NCI-H526 (cell line): ENCODE measurements around the gene GRM8.
A peak's percentile ranks its signal among the peaks of the same experiment; 100 is the strongest.
"Not testable (repeated sequence)": the region's sequence is repeated elsewhere in the genome, so short reads cannot be mapped to it uniquely, and the experiment has no call there.

ENCODE experiments used
- DNase-seq, 2 experiments: peaks; one replicate each; lab custom pipeline; 2025; lab: John Stamatoyannopoulos, UW

Gene GRM8

DNA sequence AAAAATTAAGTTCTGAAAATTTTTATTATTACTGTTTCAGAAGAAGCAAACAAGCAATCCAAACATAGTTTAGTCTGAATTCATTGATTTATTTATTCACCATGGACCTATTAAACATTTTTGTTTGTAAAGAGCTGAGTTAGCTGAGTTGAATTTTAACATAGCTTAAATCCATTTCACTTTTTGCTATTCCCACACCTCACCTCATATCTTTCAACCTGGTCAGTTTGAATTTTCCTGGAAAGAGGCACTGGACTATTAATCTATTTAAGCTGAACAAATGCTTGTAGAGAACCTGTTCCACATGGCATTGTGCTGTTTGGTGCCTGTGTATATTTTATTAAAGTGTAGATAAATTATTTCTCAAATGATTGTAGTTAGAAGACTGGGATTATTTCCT is 344.2 kb downstream of the GRM8 start:
- DNase-seq = not testable (repeated sequence)

GRCh38 chr7:126907657-126908056 is 345.1 kb downstream of the GRM8 start:
- not testable (repeated sequence) for DNase-seq

DNA sequence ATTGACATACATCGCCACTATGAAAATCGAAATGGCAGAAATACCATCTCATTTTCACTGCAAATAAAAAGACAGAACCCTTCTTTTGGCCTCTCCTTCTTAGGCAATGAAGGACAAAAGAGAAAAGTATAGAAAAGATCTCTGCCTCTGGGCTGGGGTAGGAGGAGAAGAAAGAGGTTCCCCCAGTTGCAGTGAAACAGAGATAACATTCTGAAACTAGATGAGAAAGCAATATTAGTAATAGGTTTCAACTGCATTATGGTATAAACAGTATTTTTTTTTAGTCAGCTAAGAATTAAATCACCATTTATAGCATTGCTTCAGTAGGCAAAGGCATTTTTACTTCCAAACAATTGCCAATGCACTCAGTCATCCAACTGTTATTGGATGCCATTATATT is 347.5 kb downstream of the GRM8 start:
- DNase-seq = not testable (repeated sequence)

DNA sequence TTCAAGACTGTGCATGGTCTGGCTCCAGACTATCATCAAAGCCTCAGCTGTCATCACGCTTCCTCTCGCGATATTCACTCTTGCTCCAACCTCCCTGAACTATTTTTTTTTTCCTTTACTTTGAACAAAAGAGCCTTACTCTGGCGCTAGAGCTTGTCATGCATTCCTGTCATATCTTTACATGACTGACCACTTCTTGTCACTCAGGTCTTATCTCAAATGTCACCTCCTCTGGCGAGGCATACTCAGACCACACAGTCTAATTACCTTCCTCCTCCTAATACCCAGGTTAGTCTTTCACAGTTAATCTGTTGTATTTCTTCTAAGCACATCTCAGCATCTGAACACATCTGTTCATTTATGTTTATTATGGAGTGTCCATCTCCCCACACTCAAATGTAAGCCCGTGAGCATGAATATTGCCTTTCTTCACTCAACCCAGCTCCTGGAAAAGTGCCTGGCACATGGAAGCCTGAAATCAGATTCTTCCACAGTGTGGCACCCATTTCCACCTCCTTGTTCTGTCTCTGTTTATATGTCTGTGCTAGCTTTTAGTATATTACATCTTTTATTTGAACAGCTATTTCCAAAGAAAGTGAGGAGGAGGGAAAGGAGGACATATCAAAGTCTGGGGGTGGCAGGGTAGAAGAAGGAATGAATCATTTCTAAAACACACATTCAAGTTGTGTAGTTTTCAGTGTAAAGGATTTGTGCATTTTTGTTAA is 351.5 kb downstream of the GRM8 start:
- not testable (repeated sequence) for DNase-seq

- not testable (repeated sequence) for DNase-seq
Measured at GRCh38 chr7:126887980-126888379, 364.8 kb downstream of the GRM8 start.

DNA sequence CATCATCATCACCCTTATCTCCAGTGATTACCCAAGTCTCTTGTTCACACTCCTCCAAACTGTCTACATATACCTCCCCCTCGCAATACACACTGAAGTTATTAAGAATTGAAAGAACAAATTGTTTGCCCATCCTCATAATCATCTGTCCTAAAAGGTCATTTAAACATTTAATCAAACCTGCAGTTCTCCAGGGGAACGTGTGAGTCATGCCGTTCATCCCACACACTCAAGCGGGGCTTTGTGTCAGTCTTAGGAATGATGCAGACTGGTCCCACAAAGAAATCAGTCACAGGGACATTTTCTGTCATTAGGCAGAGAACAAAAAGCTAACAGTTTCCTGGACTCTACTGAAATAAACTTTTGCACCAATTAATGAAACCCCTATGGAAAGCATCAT is 365.2 kb downstream of the GRM8 start:
- not testable (repeated sequence) for DNase-seq

DNA sequence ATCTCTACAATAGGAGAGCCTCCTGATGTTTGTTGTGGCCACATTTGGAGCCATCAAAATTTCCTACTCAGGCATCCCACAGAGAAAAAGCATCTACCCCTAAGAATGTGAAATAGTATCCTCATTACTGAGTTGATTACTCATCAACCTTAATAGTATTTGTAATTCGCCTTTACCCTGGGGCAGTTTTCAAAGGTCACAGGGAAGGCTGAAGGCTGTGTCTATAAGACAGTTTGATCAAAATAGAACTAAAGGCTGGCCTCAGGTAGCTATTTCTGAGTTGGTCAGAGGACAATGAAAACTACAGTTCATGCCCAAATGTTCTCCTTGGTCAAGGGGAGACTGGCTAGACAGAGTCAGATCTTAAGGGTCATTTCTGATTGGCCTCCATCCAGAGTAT is 370.0 kb downstream of the GRM8 start:
- DNase-seq = not testable (repeated sequence)

- DNase-seq = not testable (repeated sequence)
Measured at GRCh38 chr7:126881908-126882307, 370.8 kb downstream of the GRM8 start.

DNA sequence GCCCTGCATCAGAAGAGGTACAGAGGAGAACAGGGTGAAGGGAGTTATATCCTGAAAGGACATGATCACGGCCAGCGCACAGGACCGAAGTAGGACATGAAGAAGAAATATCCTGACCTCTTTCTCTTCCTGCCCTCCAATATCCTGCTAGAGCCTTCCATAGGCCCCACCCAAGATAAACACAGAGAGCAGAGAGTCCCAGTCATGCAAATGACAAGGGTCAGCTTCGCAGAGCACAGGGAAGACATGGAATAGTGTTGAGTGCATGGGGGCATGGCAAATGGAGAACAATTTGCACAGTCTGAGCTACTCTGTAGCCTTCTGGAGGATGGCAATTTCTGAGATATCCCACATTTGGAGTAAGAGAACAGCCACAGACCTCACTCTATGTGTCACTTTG is 371.4 kb downstream of the GRM8 start:
- DNase-seq = peak; percentile 29 to 31

GRCh38 chr7:126876536-126876935 is 376.2 kb downstream of the GRM8 start:
- not testable (repeated sequence) for DNase-seq

GRCh38 chr7:126856691-126857291 is 395.9 kb downstream of the GRM8 start:
- peak in 1 of 2 experiments; percentile 31 for DNase-seq

DNA sequence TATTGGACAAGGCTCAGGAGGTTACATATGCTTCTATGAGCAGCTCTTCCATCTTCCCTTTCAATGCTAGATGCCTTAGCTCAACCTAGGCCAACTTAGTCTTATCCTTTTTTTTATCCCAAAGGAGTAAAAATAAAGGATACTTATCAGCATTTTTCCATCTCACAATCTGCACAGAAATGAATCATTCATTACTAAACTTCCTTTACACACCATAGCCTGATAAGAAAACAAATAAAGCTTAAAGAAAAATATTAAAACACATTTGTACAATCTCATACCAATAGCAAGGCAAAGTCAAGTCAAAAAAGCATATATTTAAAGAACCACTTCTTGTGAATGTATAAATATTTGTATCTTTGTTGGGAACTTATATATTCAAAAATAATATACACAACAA is 407.4 kb downstream of the GRM8 start:
- no peak for DNase-seq

- DNase-seq = no peak
Measured at GRCh38 chr7:126843883-126844282, 408.9 kb downstream of the GRM8 start.

- no peak for DNase-seq
Measured at GRCh38 chr7:126843336-126843735, 409.4 kb downstream of the GRM8 start.

GRCh38 chr7:126842451-126842850 is 410.3 kb downstream of the GRM8 start:
- no peak for DNase-seq

DNA sequence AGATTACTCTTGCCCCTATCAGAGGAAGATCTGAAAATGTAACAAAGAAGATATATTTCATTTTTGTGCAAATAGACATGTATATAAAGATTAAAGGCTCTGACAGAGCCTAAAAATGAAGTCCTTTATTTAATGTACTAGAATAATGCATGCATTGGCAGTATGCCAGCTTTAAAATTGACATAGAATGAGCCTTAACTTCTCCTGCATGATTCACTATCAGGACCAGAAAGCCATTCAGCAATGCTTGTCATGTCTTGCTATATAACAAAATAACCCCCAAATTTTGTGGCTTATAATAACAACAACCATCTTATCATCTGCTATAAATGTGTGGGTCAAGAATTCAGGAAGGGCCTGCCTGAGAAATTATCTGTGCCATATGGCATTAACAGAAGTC is 411.9 kb downstream of the GRM8 start:
- DNase-seq = no peak

- DNase-seq = no peak
Measured at GRCh38 chr7:126839624-126840023, 413.1 kb downstream of the GRM8 start.

- no peak for DNase-seq
Measured at GRCh38 chr7:126838194-126838593, 414.5 kb downstream of the GRM8 start.

DNA sequence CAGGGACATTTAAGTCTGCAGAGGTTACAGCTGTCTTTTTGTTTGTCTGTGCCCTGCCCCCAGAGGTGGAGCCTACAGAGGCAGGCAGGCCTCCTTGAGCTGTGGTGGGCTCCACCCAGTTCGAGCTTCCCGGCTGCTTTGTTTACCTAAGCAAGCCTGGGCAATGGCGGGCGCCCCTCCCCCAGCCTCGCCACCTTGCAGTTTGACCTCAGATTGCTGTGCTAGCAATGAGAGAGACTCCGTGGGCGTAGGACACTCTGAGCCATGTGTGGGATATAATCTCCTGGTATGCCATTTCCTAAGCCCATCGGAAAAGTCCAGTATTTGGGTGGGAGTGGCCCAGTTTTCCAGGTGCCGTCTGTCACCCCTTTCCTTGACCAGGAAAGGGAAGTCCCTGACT is 421.5 kb downstream of the GRM8 start:
- peak; percentile 10 to 43 for DNase-seq

DNA sequence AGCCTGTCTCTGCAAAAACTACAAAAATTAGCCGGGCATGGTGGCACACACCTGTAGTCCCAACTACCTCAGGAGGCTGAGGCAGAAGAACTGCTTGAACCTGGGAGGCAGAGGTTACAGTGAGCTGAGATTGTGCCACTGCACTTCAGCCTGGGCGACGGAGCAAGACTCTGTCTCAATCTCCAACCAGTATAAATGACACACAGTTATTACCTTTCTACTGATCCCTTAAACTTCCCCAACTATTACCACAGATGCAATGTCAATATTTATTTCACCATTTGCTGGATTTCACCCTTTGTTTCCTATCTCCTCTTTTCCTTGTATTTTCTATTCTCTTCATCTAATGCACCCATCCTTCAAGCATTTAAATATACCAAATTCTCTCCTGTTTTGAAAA is 431.8 kb downstream of the GRM8 start:
- DNase-seq = no peak

GRCh38 chr7:126819197-126819484 is 433.6 kb downstream of the GRM8 start:
- DNase-seq = no peak

DNA sequence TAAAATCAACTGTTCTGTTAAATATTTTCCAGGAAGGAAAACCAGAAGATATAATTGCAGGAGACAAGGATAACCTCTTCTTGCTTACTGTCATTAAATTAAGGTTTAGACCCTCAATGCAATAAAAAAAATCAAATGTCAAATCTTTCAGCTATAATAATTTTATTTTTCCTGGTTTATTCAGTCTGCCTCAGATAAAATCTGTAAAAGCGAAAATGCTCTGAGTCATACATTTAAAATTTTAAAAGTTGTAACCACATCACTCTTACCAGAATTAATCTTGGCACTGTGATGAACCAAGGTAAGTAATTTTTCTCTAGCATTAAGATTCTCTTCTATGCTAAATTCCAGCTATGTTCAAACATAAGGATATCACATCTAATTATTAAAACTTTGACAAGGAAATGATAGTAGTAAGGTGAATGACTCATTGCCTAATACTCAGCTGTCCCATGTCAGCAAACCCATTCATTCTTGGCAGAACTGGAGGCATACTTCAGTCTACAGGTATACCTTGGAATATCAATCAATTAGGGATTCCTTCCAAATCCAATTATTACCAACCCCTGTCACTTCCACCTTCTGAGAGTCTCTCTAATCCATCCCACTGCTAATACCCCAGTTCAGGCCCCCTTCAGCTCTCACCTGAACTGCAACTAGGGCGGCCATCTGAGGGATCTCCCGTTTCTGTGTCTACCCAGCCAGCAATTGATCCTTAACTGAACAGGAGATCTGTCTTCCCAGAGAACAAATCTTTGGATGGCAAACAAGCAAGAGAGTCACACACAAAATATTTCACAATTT is 434.1 kb downstream of the GRM8 start:
- no peak for DNase-seq

DNA sequence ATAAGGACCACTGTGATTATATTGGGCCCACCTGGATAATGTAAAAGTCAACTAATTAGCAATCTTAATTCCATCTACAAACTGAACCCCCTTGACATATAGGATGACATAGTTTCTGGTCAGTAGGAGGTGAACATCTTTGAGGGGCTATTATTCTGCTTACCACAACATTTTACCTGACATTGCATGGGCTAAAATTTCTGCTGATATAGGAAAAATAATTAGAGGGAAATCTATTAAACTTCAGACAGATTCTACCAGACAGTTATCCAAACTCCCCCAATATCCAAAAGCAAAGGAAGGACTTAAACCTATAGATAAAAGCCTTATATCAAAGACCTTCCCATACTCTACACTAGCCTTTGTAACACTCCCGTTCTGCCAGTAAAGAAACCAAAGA is 443.6 kb downstream of the GRM8 start:
- DNase-seq = no peak
